Measurements from ENCODE around the gene INIP.
"Not testable (repeated sequence)": the region's sequence is repeated elsewhere in the genome, so short reads cannot be mapped to it uniquely, and the experiment has no call there.

The INIP gene

GRCh38 chr9:112728401-112728800 is 10.5 kb upstream of the INIP start:
- DNase-seq (ENCODE audit: extremely low spot score), result no peak
- ChIA-PET CTCF (no interaction called here), POLR2A (no interaction called here)
- TF ChIP-seq, protein P1, sequence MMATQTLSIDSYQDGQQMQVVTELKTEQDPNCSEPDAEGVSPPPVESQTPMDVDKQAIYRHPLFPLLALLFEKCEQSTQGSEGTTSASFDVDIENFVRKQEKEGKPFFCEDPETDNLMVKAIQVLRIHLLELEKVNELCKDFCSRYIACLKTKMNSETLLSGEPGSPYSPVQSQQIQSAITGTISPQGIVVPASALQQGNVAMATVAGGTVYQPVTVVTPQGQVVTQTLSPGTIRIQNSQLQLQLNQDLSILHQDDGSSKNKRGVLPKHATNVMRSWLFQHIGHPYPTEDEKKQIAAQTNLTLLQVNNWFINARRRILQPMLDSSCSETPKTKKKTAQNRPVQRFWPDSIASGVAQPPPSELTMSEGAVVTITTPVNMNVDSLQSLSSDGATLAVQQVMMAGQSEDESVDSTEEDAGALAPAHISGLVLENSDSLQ (IDR thresholded peaks at IDR 0.05), result no peak

DNA sequence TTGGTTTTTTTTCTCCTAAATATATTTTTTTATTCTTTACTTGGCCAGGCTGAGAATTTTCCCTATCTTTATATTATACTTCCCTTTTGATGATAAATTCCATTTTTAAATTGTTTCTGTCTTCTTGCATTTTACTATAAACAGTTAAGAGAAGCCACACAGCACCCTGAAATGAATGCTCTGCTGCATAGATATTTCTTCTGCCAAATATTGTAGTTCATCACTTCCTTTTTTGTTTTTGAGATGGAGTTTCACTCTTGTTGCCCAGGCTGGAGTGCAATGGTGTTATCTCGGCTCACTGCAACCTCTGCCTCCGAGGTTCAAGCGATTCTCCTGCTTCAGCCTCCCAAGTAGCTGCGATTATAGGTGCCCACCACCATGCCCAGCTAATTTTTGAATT is 8.5 kb upstream of the INIP start:
- no peak for DNase-seq (ENCODE audit: extremely low spot score)
- ChIA-PET POLR2A (no interaction called here), CTCF (no interaction called here)
- no peak for TF ChIP-seq HDGF (IDR thresholded peaks at IDR 0.05; ENCODE audit: borderline replicate concordance)
- TF ChIP-seq ZNF384 (IDR thresholded peaks at IDR 0.05), result no peak
- no peak for TF ChIP-seq FOXA1 (IDR thresholded peaks at IDR 0.05)
- TF ChIP-seq FOXK2 (IDR thresholded peaks at IDR 0.05), result no peak
- no peak for TF ChIP-seq SUZ12 (IDR thresholded peaks at IDR 0.05)
- TF ChIP-seq, protein P1 (IDR thresholded peaks at IDR 0.05), result no peak
- no peak for TF ChIP-seq SP1 (IDR thresholded peaks at IDR 0.05)
- no peak for TF ChIP-seq BHLHE40 (IDR thresholded peaks at IDR 0.05; ENCODE audit: borderline replicate concordance)
- TF ChIP-seq FOXM1 (IDR thresholded peaks at IDR 0.05; ENCODE audit: borderline replicate concordance), result no peak
- TF ChIP-seq ELF4 (IDR thresholded peaks at IDR 0.05), result no peak
- no peak for TF ChIP-seq TARDBP (IDR thresholded peaks at IDR 0.05)
- TF ChIP-seq LEF1 (IDR thresholded peaks at IDR 0.05; ENCODE audit: borderline replicate concordance), result no peak
- TF ChIP-seq CTBP1 (IDR thresholded peaks at IDR 0.05; ENCODE audit: borderline replicate concordance), result no peak
- no peak for TF ChIP-seq NFRKB (IDR thresholded peaks at IDR 0.05)
- no peak for TF ChIP-seq ARNT (IDR thresholded peaks at IDR 0.05)
- TF ChIP-seq L3MBTL2 (conservative IDR thresholded peaks at IDR 0.05), result no peak

GRCh38 chr9:112725961-112726360 is 8.0 kb upstream of the INIP start:
- DNase-seq (ENCODE audit: extremely low spot score), result no peak
- no peak for TF ChIP-seq NFRKB (IDR thresholded peaks at IDR 0.05)
- no peak for TF ChIP-seq CTBP1 (IDR thresholded peaks at IDR 0.05; ENCODE audit: borderline replicate concordance)
- TF ChIP-seq SP1 (IDR thresholded peaks at IDR 0.05), result no peak
- TF ChIP-seq HDGF (IDR thresholded peaks at IDR 0.05; ENCODE audit: borderline replicate concordance), result no peak
- TF ChIP-seq ELF4 (IDR thresholded peaks at IDR 0.05), result no peak
- ChIA-PET CTCF (no interaction called here), POLR2A (no interaction called here)

GRCh38 chr9:112722749-112723148 is 4.8 kb upstream of the INIP start:
- CTCF ChIA-PET; POLR2A ChIA-PET; DNase-seq (ENCODE audit: extremely low spot score): not testable (repeated sequence)

DNA sequence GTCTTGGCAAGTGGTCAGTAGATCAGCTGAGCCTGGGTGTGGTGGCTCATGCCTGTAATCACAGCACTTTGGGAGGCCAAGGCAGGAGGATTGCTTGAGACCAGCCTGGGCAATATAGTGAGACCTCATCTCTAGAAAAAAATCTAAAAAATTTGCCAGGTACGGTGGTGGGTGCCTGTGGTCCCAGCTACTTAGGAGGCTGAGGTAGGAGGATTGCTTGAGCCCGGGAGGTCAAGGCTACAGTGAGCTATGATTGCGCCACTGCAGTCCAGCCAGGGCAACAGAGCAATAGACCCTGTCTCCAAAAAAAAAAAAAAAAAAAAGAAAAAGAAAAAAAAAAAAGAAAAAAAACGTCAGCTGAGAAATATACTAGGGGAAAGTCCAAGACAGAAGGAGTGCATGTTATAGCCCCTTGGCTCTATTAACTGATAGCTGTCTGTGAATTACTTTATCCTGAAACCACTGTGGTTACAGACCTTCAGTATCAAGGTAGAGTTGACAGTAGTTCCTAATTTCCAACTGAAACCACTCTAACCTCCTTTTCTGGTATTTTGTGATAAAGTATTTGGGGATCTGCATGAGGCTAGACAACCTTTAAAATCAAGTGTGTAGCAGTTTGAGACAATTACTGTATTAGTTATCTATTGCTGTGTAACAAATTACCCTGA is 2.3 kb upstream of the INIP start:
- TF ChIP-seq LEF1 (IDR thresholded peaks at IDR 0.05; ENCODE audit: borderline replicate concordance) (no peak), ELF4 (IDR thresholded peaks at IDR 0.05) (no peak), HDGF (IDR thresholded peaks at IDR 0.05; ENCODE audit: borderline replicate concordance) (no peak), BHLHE40 (IDR thresholded peaks at IDR 0.05; ENCODE audit: borderline replicate concordance) (no peak), NFRKB (IDR thresholded peaks at IDR 0.05) (no peak), FOXA1 (IDR thresholded peaks at IDR 0.05) (no peak), SP1 (IDR thresholded peaks at IDR 0.05) (no peak), ARNT (IDR thresholded peaks at IDR 0.05) (no peak), SUZ12 (IDR thresholded peaks at IDR 0.05) (no peak), FOXK2 (IDR thresholded peaks at IDR 0.05) (no peak), FOXM1 (IDR thresholded peaks at IDR 0.05; ENCODE audit: borderline replicate concordance) (no peak), ZNF384 (IDR thresholded peaks at IDR 0.05) (no peak), CTBP1 (IDR thresholded peaks at IDR 0.05; ENCODE audit: borderline replicate concordance) (no peak), TARDBP (IDR thresholded peaks at IDR 0.05) (no peak), L3MBTL2 (conservative IDR thresholded peaks at IDR 0.05) (no peak)
- TF ChIP-seq, protein P1 (IDR thresholded peaks at IDR 0.05), result no peak
- ChIA-PET POLR2A (no interaction called here), CTCF (no interaction called here)
- no peak for DNase-seq (ENCODE audit: extremely low spot score)

GRCh38 chr9:112719696-112720095 is 1.8 kb upstream of the INIP start:
- ChIA-PET POLR2A (no interaction called here), CTCF (no interaction called here)
- TF ChIP-seq HDGF (IDR thresholded peaks at IDR 0.05; ENCODE audit: borderline replicate concordance) (no peak), FOXK2 (IDR thresholded peaks at IDR 0.05) (no peak), TARDBP (IDR thresholded peaks at IDR 0.05) (no peak)
- DNase-seq (ENCODE audit: extremely low spot score), result no peak

GRCh38 chr9:112719241-112719691 is 1.3 kb upstream of the INIP start:
- CTCF ChIA-PET, result no interaction called here
- DNase-seq (ENCODE audit: extremely low spot score), result no peak
- POLR2A ChIA-PET, result no interaction called here
- TF ChIP-seq FOXA1 (IDR thresholded peaks at IDR 0.05) (no peak), SP1 (IDR thresholded peaks at IDR 0.05) (no peak), FOXK2 (IDR thresholded peaks at IDR 0.05) (no peak), ZNF384 (IDR thresholded peaks at IDR 0.05) (no peak), ELF4 (IDR thresholded peaks at IDR 0.05) (no peak), BHLHE40 (IDR thresholded peaks at IDR 0.05; ENCODE audit: borderline replicate concordance) (no peak), L3MBTL2 (conservative IDR thresholded peaks at IDR 0.05) (no peak), CTBP1 (IDR thresholded peaks at IDR 0.05; ENCODE audit: borderline replicate concordance) (no peak)

All from HEK293T (cell line).